Epithelial cell of prostate (primary cell): ENCODE results near the gene RNPS1.

Source experiments
- DNase-seq: peaks from one replicate; pipeline ENCODE4 v3.0.0-alpha.2; 2011; ENCODE audit warnings: low read depth, low spot score
- H3K27ac ChIP-seq: fragments of 450-650 bp; 2 replicates; pipeline ENCODE4 v1.5.1; 2017; ENCODE audit warnings: mild to moderate bottlenecking

RNPS1 gene

DNA sequence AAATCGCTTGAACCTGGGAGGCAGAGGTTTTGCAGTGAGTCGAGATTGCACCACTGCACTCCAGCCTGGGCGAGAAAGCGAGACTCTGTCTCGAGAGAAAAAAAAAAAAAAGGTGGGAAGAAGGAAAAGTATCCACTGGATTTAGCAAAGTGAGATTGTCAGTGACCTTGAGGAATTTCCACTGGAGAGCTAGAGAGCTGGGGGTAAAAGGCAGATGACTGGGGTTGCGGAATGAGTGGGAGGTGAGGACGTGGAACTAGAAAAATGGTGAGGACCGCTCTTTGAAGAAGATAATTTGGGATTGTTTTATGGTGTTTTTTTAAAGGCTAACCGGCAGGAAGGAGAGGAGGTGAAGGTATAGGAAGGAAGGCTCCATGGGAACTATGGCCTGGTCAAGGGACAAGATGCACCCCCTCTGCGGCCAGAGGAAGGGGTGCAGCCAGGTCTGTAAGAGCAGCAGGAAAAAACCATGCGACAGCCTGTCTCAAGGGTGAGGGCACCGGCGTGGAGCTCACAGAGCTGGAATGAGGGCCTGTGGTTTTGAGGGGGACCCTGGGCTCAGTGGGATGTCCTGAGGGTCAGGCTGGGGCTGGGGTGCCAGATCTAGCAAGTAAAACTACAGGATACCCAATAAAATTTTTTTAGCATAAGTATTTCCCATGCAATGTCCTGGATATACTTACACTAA lies 63.4 kb downstream of the RNPS1 start:
- no peak for DNase-seq
- peak overlapping the region; percentile 74 for H3K27ac ChIP-seq
